ENCODE results near the gene CNGA1.
A peak's percentile ranks its signal among the peaks of the same experiment; 100 is the strongest.

The CNGA1 gene

DNA sequence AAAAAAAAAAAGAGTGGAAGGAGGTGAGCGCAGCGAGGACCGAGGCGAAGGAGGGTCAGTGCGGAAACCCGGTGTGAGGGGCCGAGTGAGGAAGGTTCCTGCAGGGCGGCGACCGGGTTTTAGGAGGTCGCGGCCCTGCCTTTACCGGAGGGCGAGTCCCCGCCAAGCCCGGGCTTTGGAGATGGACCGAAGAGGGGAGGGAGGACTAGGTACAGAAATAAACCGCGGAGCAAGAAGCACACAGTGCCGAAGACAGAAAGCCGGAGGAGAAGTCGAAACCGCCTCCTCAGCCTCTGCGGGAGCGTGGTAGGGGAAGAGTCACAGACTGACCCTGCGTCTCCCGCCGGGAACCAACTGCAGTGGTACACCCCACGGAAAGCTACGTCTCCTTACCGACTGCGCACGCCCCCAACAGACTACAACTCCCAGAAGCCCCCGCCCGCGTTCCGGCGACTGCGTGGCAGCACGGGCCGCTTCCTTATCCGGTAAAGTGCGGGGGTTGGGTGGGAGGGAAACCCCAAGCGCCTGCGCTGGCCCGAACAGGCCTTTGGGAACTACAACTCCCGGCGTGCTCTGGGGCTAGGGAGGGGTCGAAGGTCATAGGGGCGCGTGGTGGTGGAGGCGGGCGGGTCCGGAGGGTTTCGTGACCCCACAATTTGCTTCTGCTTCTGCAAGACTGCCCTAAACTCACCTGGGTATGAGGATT, 102.1 kb downstream of the CNGA1 start, which contains the start of gene NFXL1:
Gene NFXL1 (minus strand): TSS at position 364 of the 706 bp plus-strand sequence. CDS start 380 bp downstream, outside the sequence.
- Histone ChIP-seq H3K27me3 (ENCODE audit: insufficient read depth, poor library complexity, severe bottlenecking) (no peaks in the 10 kb centered on the region), H3K36me3 (ENCODE audit: low read depth) (peaks cover 29% of the 10 kb centered on the region), H3K4me1 (ENCODE audit: insufficient read depth, poor library complexity, severe bottlenecking) (peaks cover 20% of the 10 kb centered on the region), H3K27ac (ENCODE audit: poor library complexity, severe bottlenecking) (peak within 1 kb of the TSS; percentile 63), H3K9me3 (ENCODE audit: severe bottlenecking) (no peaks in the 10 kb centered on the region), H3K4me3 (ENCODE audit: severe bottlenecking) (peak within 1 kb of the TSS; percentile 68)
- TF ChIP-seq, protein P1, sequence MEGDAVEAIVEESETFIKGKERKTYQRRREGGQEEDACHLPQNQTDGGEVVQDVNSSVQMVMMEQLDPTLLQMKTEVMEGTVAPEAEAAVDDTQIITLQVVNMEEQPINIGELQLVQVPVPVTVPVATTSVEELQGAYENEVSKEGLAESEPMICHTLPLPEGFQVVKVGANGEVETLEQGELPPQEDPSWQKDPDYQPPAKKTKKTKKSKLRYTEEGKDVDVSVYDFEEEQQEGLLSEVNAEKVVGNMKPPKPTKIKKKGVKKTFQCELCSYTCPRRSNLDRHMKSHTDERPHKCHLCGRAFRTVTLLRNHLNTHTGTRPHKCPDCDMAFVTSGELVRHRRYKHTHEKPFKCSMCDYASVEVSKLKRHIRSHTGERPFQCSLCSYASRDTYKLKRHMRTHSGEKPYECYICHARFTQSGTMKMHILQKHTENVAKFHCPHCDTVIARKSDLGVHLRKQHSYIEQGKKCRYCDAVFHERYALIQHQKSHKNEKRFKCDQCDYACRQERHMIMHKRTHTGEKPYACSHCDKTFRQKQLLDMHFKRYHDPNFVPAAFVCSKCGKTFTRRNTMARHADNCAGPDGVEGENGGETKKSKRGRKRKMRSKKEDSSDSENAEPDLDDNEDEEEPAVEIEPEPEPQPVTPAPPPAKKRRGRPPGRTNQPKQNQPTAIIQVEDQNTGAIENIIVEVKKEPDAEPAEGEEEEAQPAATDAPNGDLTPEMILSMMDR (IDR thresholded peaks at IDR 0.05; ENCODE audit: poor library complexity, severe bottlenecking): no peak
- DNase-seq (ENCODE audit: low spot score) (peak; percentile 99), ATAC-seq (ENCODE audit: low read depth) (peak; percentile 96)

DNA sequence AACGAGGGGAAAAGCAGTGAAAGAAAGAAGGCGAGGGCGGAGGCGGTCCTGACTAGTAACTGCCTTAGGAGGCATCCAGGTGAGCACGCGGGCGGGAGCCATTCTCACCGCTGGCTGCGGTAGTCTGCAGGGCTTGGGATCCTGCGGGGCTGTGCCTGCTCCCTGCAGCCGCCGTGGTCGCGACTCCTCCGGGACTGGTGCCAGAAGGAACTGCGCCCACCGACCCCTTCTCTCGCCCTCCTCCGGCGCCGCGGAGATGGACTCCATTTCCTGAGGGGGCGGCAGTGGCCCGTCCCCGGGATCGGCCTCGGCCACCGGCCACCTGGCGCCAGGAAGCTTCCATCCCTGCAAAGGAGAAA, 102.6 kb downstream of the CNGA1 start:
- peaks cover 20% of the 10 kb centered on the region for H3K4me1 ChIP-seq (ENCODE audit: insufficient read depth, poor library complexity, severe bottlenecking)
- ATAC-seq (ENCODE audit: low read depth) (peak; percentile 57), DNase-seq (ENCODE audit: low spot score) (no peak)
- H3K27me3 ChIP-seq (ENCODE audit: insufficient read depth, poor library complexity, severe bottlenecking): no peaks in the 10 kb centered on the region
- TF ChIP-seq, protein P1 (IDR thresholded peaks at IDR 0.05; ENCODE audit: poor library complexity, severe bottlenecking): no peak
- H3K4me3 ChIP-seq (ENCODE audit: severe bottlenecking): peak overlapping the region; percentile 68
- no peaks in the 10 kb centered on the region for H3K9me3 ChIP-seq (ENCODE audit: severe bottlenecking)
- peak overlapping the region; percentile 63 for H3K27ac ChIP-seq (ENCODE audit: poor library complexity, severe bottlenecking)
- peaks cover 34% of the 10 kb centered on the region for H3K36me3 ChIP-seq (ENCODE audit: low read depth)

DNA sequence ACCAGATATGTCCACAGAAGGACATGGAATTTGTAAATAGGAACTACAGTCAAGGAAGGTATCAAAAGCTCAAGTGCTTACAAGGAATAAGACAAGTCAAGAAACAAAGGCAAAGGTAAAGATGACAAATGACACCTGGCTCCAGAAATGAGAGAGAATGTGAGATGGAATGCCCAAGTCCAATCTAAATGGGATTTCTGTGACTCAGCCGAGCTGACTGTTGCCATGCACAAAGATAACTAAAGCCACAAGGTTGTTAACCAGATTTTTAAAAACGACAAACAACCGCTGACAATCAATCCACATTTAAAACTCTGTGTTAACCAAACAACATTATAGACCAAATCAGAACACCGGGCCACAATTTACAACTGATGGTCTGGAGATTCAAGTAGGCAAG, 103.2 kb downstream of the CNGA1 start:
- Histone ChIP-seq H3K9me3 (ENCODE audit: severe bottlenecking) (no peaks in the 10 kb centered on the region), H3K27ac (ENCODE audit: poor library complexity, severe bottlenecking) (peak overlapping the region; percentile 63)

DNA sequence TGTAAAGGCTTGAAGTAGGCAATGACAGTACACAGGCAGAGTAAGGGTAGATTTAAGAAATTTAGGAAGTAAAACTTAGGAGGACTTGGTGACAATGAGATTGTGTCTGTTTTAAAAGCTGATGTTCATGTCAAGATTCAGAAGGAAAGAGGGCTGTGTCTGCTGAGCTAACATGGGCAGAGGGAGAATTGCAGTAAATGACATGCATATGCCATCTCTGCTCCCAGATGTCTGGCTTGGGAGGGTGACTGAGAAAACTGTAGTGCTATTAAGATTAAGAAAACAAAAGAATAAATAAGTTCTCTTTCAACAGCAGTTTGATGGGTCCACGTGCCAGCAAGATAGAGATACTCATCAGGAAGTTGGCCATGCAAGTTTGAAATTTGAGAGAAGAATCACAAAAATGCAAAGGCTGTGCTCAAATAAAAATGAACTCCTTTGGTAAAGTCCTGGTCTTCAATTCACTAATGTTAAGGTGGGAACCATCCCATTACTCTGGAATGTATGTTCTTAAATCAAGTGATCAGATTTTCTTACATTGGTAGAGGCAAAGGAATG, 109.3 kb downstream of the CNGA1 start:
- DNase-seq (ENCODE audit: low spot score) (no peak), ATAC-seq (ENCODE audit: low read depth) (no peak)
- TF ChIP-seq, protein P1 (IDR thresholded peaks at IDR 0.05; ENCODE audit: poor library complexity, severe bottlenecking): no peak
- Histone ChIP-seq H3K27ac (ENCODE audit: poor library complexity, severe bottlenecking) (no peak overlapping the region), H3K9me3 (ENCODE audit: severe bottlenecking) (no peaks in the 10 kb centered on the region), H3K36me3 (ENCODE audit: low read depth) (peaks cover 95% of the 10 kb centered on the region), H3K27me3 (ENCODE audit: insufficient read depth, poor library complexity, severe bottlenecking) (no peaks in the 10 kb centered on the region), H3K4me1 (ENCODE audit: insufficient read depth, poor library complexity, severe bottlenecking) (peaks cover 20% of the 10 kb centered on the region), H3K4me3 (ENCODE audit: severe bottlenecking) (no peak overlapping the region)

More for the DNA sequence above, 103.2 kb downstream of the CNGA1 start:
- Histone ChIP-seq H3K27me3 (ENCODE audit: insufficient read depth, poor library complexity, severe bottlenecking) (no peaks in the 10 kb centered on the region), H3K4me1 (ENCODE audit: insufficient read depth, poor library complexity, severe bottlenecking) (peaks cover 20% of the 10 kb centered on the region), H3K4me3 (ENCODE audit: severe bottlenecking) (peak overlapping the region; percentile 68), H3K36me3 (ENCODE audit: low read depth) (peaks cover 37% of the 10 kb centered on the region)
- ATAC-seq (ENCODE audit: low read depth) (no peak), DNase-seq (ENCODE audit: low spot score) (no peak)
- TF ChIP-seq, protein P1 (IDR thresholded peaks at IDR 0.05; ENCODE audit: poor library complexity, severe bottlenecking): no peak

DNA sequence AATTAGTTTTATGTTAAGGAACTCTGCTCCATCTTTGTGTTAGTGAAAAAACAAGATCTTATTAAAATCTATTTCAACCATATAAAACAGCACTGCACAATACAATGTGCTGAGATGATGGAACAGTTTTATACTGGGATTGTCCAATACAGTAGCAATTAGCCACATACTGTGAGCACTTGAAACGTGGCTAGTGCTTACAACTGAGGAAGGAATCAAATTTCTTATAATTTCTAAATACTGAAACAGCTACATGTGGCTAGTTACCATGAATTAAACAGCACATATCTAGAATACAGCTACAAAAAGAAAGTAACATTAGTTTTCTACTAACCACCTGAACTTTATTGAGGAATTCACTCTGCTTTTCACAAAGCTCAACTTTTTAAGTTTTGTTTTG, 116.8 kb downstream of the CNGA1 start:
- Histone ChIP-seq H3K27me3 (ENCODE audit: insufficient read depth, poor library complexity, severe bottlenecking) (no peaks in the 10 kb centered on the region), H3K36me3 (ENCODE audit: low read depth) (peaks cover 97% of the 10 kb centered on the region), H3K4me1 (ENCODE audit: insufficient read depth, poor library complexity, severe bottlenecking) (no peaks in the 10 kb centered on the region), H3K27ac (ENCODE audit: poor library complexity, severe bottlenecking) (no peak overlapping the region), H3K9me3 (ENCODE audit: severe bottlenecking) (no peaks in the 10 kb centered on the region), H3K4me3 (ENCODE audit: severe bottlenecking) (no peak overlapping the region)
- ATAC-seq (ENCODE audit: low read depth): no peak
- no peak for DNase-seq (ENCODE audit: low spot score)
- TF ChIP-seq, protein P1 (IDR thresholded peaks at IDR 0.05; ENCODE audit: poor library complexity, severe bottlenecking): no peak
